Mucosa of descending colon (tissue), 3 donors: ENCODE results near the gene YBX1. TPM values are rescaled to one million over a fixed set of nuclear protein-coding genes. Genes with fewer than 3 reads are reported as not detected.
"Not testable (repeated sequence)": the region's sequence is repeated elsewhere in the genome, so short reads cannot be mapped to it uniquely, and the experiment has no call there.

Source experiments
- ATAC-seq: fragments of 200-7000 bp; cut with Tn5 transposase; one replicate; pipeline ENCODE4 v1.9.1; 2020; ENCODE audit warnings: mild to moderate bottlenecking, moderate library complexity
- DNase-seq, 3 donors: peaks; one replicate each; pipeline ENCODE4 v3.0.0-alpha.2; 2020
- H3K36me3 ChIP-seq: fragments of 200-600 bp; one replicate; pipeline ENCODE4 v1.8.0; 2021; ENCODE audit warnings: low read depth, mild to moderate bottlenecking
- H3K4me1 ChIP-seq: fragments of 200-600 bp; one replicate; pipeline ENCODE4 v1.8.0; 2021; ENCODE audit warnings: low read depth, mild to moderate bottlenecking
- H3K4me3 ChIP-seq: fragments of 200-600 bp; one replicate; pipeline ENCODE4 v1.8.0; 2021; ENCODE audit warnings: mild to moderate bottlenecking
- H3K9me3 ChIP-seq: fragments of 200-600 bp; one replicate; pipeline ENCODE4 v1.8.0; 2021; ENCODE audit warnings: mild to moderate bottlenecking
- intact Hi-C, 2 donors: fragments of 100-400 bp; cut with DNase I in 1 of 2; cut with micrococcal nuclease in 1 of 2; formaldehyde crosslinking; loops; one replicate each; pipeline versions ENCODE4 v1.11.0 to v1.11.1; 2022; cut with DNase I, micrococcal nuclease
- total RNA-seq, 3 donors: library from RNA; stranded (reverse); fragmentation: NEBNext Ultra II Directional in 2 of 3; extraction: Animal tissue kit (Norgen Biotek cat#: 25700) in 2 of 3; gene quantifications; one replicate each; pipeline versions ENCODE4 v1.2.1 to v1.2.4, GENCODE V29; 2021 to 2023
- TF ChIP-seq, protein P1 (sequence below): fragments of 200-600 bp; IDR thresholded peaks from one replicate; pipeline ENCODE4 v1.8.0; 2022; ENCODE audit warnings: antibody characterized with exemption, mild to moderate bottlenecking
- donor health status: DM: no; HTN: no; CAD: no; lungs with moderate emphysema.
- donor health status: DM: no; HTN: no; CAD: no.
- donor health status: DM: no; HTN: yes; CAD: no.

Gene YBX1
- total RNA-seq, 3 donors from 2014 or later = 377 to 521 (median 511) TPM

DNA sequence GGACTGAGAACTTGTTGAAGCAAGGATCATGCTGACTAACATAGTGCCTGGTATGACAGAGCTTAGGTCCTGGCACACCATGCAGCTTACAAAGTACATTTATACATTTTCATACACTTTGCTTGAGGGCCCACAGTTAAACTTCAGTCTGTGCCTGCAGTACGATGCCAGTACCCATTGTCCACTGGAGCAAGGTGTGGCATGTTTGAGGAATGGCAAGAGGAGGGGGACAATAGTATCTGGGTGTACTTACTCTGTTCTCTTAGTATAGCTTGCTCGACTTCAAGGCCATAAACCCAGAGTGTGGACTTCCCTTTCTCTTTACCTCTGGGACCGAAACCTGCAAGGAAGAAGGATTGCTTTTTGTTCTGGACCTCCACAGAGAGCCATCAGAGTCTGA, 6.8 kb upstream of the YBX1 start:
- Histone ChIP-seq H3K9me3 (no peaks in the 10 kb centered on the region), H3K4me1 (peaks cover 3% of the 10 kb centered on the region), H3K4me3 (no peak overlapping the region), H3K36me3 (no peaks in the 10 kb centered on the region)
- TF ChIP-seq, protein P1, sequence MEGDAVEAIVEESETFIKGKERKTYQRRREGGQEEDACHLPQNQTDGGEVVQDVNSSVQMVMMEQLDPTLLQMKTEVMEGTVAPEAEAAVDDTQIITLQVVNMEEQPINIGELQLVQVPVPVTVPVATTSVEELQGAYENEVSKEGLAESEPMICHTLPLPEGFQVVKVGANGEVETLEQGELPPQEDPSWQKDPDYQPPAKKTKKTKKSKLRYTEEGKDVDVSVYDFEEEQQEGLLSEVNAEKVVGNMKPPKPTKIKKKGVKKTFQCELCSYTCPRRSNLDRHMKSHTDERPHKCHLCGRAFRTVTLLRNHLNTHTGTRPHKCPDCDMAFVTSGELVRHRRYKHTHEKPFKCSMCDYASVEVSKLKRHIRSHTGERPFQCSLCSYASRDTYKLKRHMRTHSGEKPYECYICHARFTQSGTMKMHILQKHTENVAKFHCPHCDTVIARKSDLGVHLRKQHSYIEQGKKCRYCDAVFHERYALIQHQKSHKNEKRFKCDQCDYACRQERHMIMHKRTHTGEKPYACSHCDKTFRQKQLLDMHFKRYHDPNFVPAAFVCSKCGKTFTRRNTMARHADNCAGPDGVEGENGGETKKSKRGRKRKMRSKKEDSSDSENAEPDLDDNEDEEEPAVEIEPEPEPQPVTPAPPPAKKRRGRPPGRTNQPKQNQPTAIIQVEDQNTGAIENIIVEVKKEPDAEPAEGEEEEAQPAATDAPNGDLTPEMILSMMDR = no peak
- no peak for ATAC-seq
- intact Hi-C loops = no loop called here
- DNase-seq = no peak

DNA sequence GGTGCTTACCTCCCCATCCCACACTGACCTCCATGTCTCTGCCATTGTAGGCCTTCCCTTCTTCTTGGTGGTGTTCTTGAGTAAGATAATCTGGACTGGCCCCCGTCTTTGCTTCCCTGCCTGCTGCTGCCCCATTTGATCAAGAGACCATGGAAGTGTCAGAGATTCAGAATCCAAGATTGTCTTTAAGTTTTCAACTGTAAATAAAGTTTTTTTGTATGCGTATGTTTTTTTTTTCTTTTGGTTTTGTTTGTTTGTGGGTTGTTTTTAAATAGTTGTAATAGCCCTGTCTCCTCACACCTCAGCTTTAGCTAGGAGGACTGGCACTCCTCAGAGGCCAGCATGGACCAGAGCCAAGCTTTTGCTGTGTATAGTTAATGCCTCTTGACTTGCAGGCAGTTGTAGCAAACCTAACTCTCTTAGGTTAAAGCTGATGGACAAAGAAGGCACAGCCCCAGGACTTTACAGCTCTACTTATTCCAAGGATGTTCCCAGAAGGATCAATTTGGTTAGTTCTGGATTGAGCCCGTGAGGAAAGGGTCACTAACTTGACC, 5.6 kb upstream of the YBX1 start:
- DNase-seq (no peak), ATAC-seq (no peak)
- Histone ChIP-seq H3K4me1 (peaks cover 11% of the 10 kb centered on the region), H3K36me3 (no peaks in the 10 kb centered on the region), H3K4me3 (no peak overlapping the region), H3K9me3 (no peaks in the 10 kb centered on the region)
- TF ChIP-seq, protein P1 = no peak
- intact Hi-C loops = no loop called here

DNA sequence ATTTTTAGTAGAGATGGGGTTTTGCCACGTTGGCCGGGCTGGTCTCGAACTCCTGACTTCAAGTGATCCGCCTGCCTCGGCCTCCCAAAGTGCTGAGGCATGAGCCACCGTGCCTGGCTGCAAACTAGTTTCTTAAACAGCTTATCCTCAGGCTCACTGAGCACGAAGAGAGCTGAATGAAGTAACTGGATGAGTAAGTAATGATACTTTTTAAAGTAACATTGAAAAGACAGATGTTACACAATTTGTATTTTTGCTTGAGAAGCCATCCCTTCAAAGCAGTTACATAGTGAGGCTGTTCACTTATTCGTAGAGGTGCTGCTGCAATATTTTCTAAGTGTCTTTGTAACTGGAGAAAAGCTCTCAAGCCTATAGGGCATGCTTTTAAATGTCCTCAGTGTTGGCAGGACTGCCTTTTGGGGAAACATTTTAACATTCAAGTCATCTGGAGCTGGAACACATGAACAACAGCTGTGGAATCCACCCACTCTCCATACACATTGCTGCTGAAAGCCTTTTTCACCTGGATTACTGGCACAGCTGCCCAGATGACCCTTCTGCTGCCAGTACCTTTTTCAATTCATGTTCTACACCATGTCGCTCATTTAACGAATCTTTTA, 2.7 kb upstream of the YBX1 start:
- Histone ChIP-seq H3K4me3 (no peak overlapping the region), H3K4me1 (peaks cover 22% of the 10 kb centered on the region), H3K9me3 (no peaks in the 10 kb centered on the region), H3K36me3 (no peaks in the 10 kb centered on the region)
- intact Hi-C loops = no loop called here
- no peak for DNase-seq
- TF ChIP-seq, protein P1 = no peak
- ATAC-seq = no peak

DNA sequence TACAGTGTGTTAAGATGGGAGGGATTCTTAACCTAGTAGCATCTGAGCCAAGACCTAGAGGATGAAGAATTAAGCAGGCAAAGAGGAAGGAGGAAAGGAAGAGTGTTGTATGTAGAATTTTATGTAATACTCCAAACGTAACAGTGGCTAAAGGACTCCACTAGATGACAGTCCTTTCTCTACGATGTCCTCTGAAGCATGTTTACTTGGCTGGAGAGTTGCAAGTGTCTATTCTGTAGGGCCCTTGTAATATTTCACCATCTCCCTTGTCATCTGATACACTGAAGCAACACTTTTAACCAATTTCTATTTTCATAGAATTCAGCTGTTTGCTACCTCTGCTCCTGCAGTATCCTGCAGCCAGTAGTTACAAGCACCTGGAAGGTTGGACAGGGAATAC, 2.2 kb upstream of the YBX1 start:
- peaks cover 27% of the 10 kb centered on the region for H3K4me1 ChIP-seq
- no peaks in the 10 kb centered on the region for H3K9me3 ChIP-seq
- intact Hi-C loops = no loop called here
- DNase-seq = no peak
- no peak for ATAC-seq
- no peak overlapping the region for H3K4me3 ChIP-seq
- TF ChIP-seq, protein P1 = no peak
- H3K36me3 ChIP-seq = no peaks in the 10 kb centered on the region

DNA sequence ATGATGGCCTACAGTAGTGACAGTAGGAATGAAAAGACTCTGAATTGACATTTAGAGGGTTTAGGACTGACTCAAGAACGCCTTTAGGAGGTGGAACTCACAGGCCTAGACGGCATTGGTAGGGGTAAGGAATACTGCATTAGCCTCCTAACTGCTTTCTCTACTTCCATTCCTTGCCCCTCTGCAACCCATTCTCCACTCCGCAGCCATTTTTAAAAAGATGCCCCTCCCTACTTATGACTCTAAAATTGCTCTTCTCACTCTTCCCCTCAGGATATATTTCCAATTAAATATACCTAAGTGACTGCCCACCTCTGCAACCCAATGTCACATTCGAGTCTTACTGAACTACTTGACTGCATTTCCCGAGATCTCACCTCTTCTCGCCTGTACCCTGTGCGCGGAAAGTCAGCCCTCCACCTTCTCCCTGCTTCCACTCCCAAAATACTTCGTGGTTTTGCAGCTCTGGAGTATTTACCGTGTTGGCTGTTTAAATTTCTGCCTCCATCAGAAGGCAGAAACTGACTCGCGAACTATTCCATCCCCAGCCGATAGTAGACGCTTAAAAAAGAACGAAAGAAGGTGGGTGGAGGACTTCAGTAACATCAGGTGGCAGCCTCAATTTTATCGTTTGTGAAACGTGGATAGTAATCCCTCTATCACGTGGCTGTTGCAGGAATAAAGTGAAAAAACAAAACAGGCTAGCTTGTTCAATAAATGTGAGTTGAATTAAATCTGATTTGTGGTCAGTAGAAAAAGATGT, 1.1 kb upstream of the YBX1 start:
- Histone ChIP-seq H3K4me3 (peak overlapping the region; percentile 78), H3K9me3 (no peaks in the 10 kb centered on the region), H3K36me3 (no peaks in the 10 kb centered on the region), H3K4me1 (peaks cover 36% of the 10 kb centered on the region)
- ATAC-seq = no peak
- intact Hi-C loops = no loop called here
- peak in 2 of 3 donors; percentile 27 to 28 for DNase-seq
- TF ChIP-seq, protein P1 = no peak

DNA sequence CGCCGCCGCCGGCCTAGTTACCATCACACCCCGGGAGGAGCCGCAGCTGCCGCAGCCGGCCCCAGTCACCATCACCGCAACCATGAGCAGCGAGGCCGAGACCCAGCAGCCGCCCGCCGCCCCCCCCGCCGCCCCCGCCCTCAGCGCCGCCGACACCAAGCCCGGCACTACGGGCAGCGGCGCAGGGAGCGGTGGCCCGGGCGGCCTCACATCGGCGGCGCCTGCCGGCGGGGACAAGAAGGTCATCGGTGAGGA, 193 bp downstream of the YBX1 start:
- Histone ChIP-seq H3K4me1 (peaks cover 49% of the 10 kb centered on the region), H3K4me3 (peak overlapping the region; percentile 78)
- DNase-seq, H3K36me3 ChIP-seq, H3K9me3 ChIP-seq, intact Hi-C loops: not testable (repeated sequence)
- ATAC-seq = peak; percentile 11
